SHP77 treated with DMSO at 0.1 percent for 48 hours (cell line): ENCODE results near the gene OR52A5.
"Not testable (repeated sequence)": the region's sequence is repeated elsewhere in the genome, so short reads cannot be mapped to it uniquely, and the experiment has no call there.

ENCODE experiments used
- DNase-seq: peaks from one replicate; lab custom pipeline; 2025; lab: John Stamatoyannopoulos, UW

Gene OR52A5

GRCh38 chr11:5137996-5138395 lies at the start of gene OR52A5:
TSS of gene OR52A5 (minus strand) at chr11:5138356. CDS start at chr11:5132642, 5,714 bp downstream.
- DNase-seq, result no peak

GRCh38 chr11:5178046-5178837 lies 40.1 kb upstream of the OR52A5 start:
- no peak for DNase-seq

GRCh38 chr11:5174934-5175333 lies 36.8 kb upstream of the OR52A5 start:
- DNase-seq, result no peak

GRCh38 chr11:5171856-5172255 lies 33.7 kb upstream of the OR52A5 start:
- DNase-seq, result no peak

GRCh38 chr11:5165898-5166297 lies 27.7 kb upstream of the OR52A5 start:
- DNase-seq, result not testable (repeated sequence)

- DNase-seq, result not testable (repeated sequence)
Observed at GRCh38 chr11:5164807-5165206, 26.7 kb upstream of the OR52A5 start.

GRCh38 chr11:5161045-5161444 lies 22.9 kb upstream of the OR52A5 start:
- DNase-seq, result not testable (repeated sequence)

- DNase-seq, result not testable (repeated sequence)
Observed at GRCh38 chr11:5160217-5160616, 22.1 kb upstream of the OR52A5 start.

- no peak for DNase-seq
Observed at GRCh38 chr11:5159806-5160205, 21.6 kb upstream of the OR52A5 start.

GRCh38 chr11:5154657-5155056 lies 16.5 kb upstream of the OR52A5 start, which contains the start of gene OR52A1:
TSS of gene OR52A1 (minus strand) at chr11:5154757. CDS start at chr11:5152369, 2,388 bp downstream.
- DNase-seq, result no peak

GRCh38 chr11:5153574-5154431 lies 15.6 kb upstream of the OR52A5 start:
- DNase-seq, result no peak

- DNase-seq, result no peak
Observed at GRCh38 chr11:5151713-5152153, 13.6 kb upstream of the OR52A5 start.

- DNase-seq, result not testable (repeated sequence)
Observed at GRCh38 chr11:5144206-5144605, 6.0 kb upstream of the OR52A5 start.

GRCh38 chr11:5137014-5137413 lies 1.1 kb downstream of the OR52A5 start:
- no peak for DNase-seq

- no peak for DNase-seq
Observed at GRCh38 chr11:5136261-5136660, 1.9 kb downstream of the OR52A5 start.

- DNase-seq, result no peak
Observed at GRCh38 chr11:5131584-5132335, 6.4 kb downstream of the OR52A5 start.

- DNase-seq, result no peak
Observed at GRCh38 chr11:5129457-5129877, 8.7 kb downstream of the OR52A5 start.

- no peak for DNase-seq
Observed at GRCh38 chr11:5124891-5125620, 13.1 kb downstream of the OR52A5 start.

- no peak for DNase-seq
Observed at GRCh38 chr11:5123802-5124521, 14.2 kb downstream of the OR52A5 start.

GRCh38 chr11:5118893-5119292 lies 19.3 kb downstream of the OR52A5 start:
- DNase-seq, result no peak

- no peak for DNase-seq
Observed at GRCh38 chr11:5117588-5117987, 20.6 kb downstream of the OR52A5 start.
